H9 (cell line): ENCODE data around the gene SNCB. TPM values are rescaled to one million over a fixed set of nuclear protein-coding genes. Genes with fewer than 3 reads are reported as not detected.

Experiments
- DNase-seq: peaks from one replicate; pipeline ENCODE4 v3.0.0-alpha.2; 2017
- H2AFZ ChIP-seq: one replicate; pipeline ENCODE4 v1.6.1; 2013; ENCODE audit warnings: mild to moderate bottlenecking, low read length, control low read depth, moderate library complexity
- H2AK5ac ChIP-seq: 2 replicates; pipeline ENCODE4 v1.6.1; 2013; ENCODE audit warnings: low read length, control low read depth, mixed read lengths; ENCODE audit not compliant: insufficient read length
- H2BK120ac ChIP-seq: one replicate; pipeline ENCODE4 v1.6.1; 2013; ENCODE audit warnings: low read depth, mild to moderate bottlenecking, low read length, control low read depth, inconsistent platforms; ENCODE audit not compliant: poor library complexity, severe bottlenecking
- H2BK12ac ChIP-seq: 2 replicates; pipeline ENCODE4 v1.6.1; 2013; ENCODE audit warnings: low read length, control low read depth, mixed read lengths, low read depth; ENCODE audit not compliant: insufficient read length
- H2BK15ac ChIP-seq: 2 replicates; pipeline ENCODE4 v1.6.1; 2013; ENCODE audit warnings: low read depth, low read length, control low read depth
- H2BK20ac ChIP-seq: one replicate; pipeline ENCODE4 v1.6.1; 2013; ENCODE audit warnings: low read depth, mild to moderate bottlenecking, low read length, control low read depth, inconsistent platforms; ENCODE audit not compliant: poor library complexity, severe bottlenecking
- H2BK5ac ChIP-seq: 2 replicates; pipeline ENCODE4 v1.6.1; 2013; ENCODE audit warnings: low read length, control low read depth, mixed read lengths; ENCODE audit not compliant: insufficient read length
- H3K14ac ChIP-seq: 2 replicates; pipeline ENCODE4 v1.6.1; 2013; ENCODE audit warnings: low read length, control low read depth; ENCODE audit not compliant: insufficient read depth
- H3K18ac ChIP-seq: 2 replicates; pipeline ENCODE4 v1.6.1; 2013; ENCODE audit warnings: low read depth, mild to moderate bottlenecking, mixed read lengths, low read length, control low read depth; ENCODE audit not compliant: insufficient read length
- H3K23ac ChIP-seq: 2 replicates; pipeline ENCODE4 v1.6.1; 2013; ENCODE audit warnings: low read length, control low read depth, mixed read lengths, low read depth; ENCODE audit not compliant: insufficient read length
- H3K23me2 ChIP-seq: 2 replicates; pipeline ENCODE4 v1.6.1; 2013; ENCODE audit warnings: low read depth, mild to moderate bottlenecking, mixed read lengths, low read length, control low read depth; ENCODE audit not compliant: insufficient read length, poor library complexity, severe bottlenecking
- H3K27ac ChIP-seq: 2 replicates; pipeline ENCODE4 v1.5.1; 2013; ENCODE audit warnings: low read length, control low read depth, mixed read lengths, low read depth; ENCODE audit not compliant: insufficient read length
- H3K27me3 ChIP-seq: 2 replicates; pipeline ENCODE4 v1.6.1; 2013; ENCODE audit warnings: low read length, control low read depth, inconsistent platforms; ENCODE audit not compliant: insufficient read depth
- H3K4ac ChIP-seq: 2 replicates; pipeline ENCODE4 v1.6.1; 2013; ENCODE audit warnings: low read depth, mild to moderate bottlenecking, control low read depth, inconsistent platforms, low read length, moderate library complexity
- H3K4me1 ChIP-seq: 2 replicates; pipeline ENCODE4 v1.6.1; 2013; ENCODE audit warnings: low read length, control low read depth, inconsistent platforms; ENCODE audit not compliant: insufficient read depth
- H3K4me2 ChIP-seq: 2 replicates; pipeline ENCODE4 v1.6.1; 2013; ENCODE audit warnings: low read length, control low read depth, mixed read lengths; ENCODE audit not compliant: insufficient read length, insufficient read depth
- H3K56ac ChIP-seq: 2 replicates; pipeline ENCODE4 v1.6.1; 2013; ENCODE audit warnings: low read depth, mild to moderate bottlenecking, mixed read lengths, low read length, control low read depth; ENCODE audit not compliant: insufficient read length
- H3K79me1 ChIP-seq: 2 replicates; pipeline ENCODE4 v1.6.1; 2013; ENCODE audit warnings: low read depth, mild to moderate bottlenecking, moderate library complexity, low read length, control low read depth, inconsistent platforms; ENCODE audit not compliant: insufficient read depth, poor library complexity, severe bottlenecking
- H3K79me2 ChIP-seq: 2 replicates; pipeline ENCODE4 v1.6.1; 2013; ENCODE audit warnings: low read length, control low read depth, inconsistent platforms; ENCODE audit not compliant: insufficient read depth
- H3K9ac ChIP-seq: 2 replicates; pipeline ENCODE4 v1.6.1; 2013; ENCODE audit warnings: low read length, control low read depth, mixed read lengths; ENCODE audit not compliant: insufficient read length; ENCODE audit errors: extremely low read depth
- H3K9me3 ChIP-seq: one replicate; pipeline ENCODE4 v1.6.1; 2013; ENCODE audit warnings: low read depth, low read length, inconsistent platforms; ENCODE audit not compliant: control insufficient read depth
- H3T11ph ChIP-seq: one replicate; pipeline ENCODE4 v1.6.1; 2013; ENCODE audit warnings: mild to moderate bottlenecking, low read length, control low read depth, inconsistent platforms
- H4K20me1 ChIP-seq: one replicate; pipeline ENCODE4 v1.6.1; 2013; ENCODE audit not compliant: control insufficient read depth, insufficient read length, insufficient read depth
- H4K5ac ChIP-seq: 2 replicates; pipeline ENCODE4 v1.6.1; 2013; ENCODE audit warnings: low read depth, mild to moderate bottlenecking, mixed read lengths, low read length, control low read depth; ENCODE audit not compliant: insufficient read length
- H4K8ac ChIP-seq: replicated peaks from 2 replicates; pipeline ENCODE4 v1.6.1; 2013; ENCODE audit warnings: low read length, control low read depth, mixed read lengths, low read depth; ENCODE audit not compliant: insufficient read length
- H4K91ac ChIP-seq: 2 replicates; pipeline ENCODE4 v1.6.1; 2013; ENCODE audit warnings: low read depth, mild to moderate bottlenecking, moderate library complexity, mixed read lengths, low read length, control low read depth; ENCODE audit not compliant: insufficient read length
- H3K27ac Mint-ChIP-seq, 3 experiments: 2 replicates in 2 of 3; 3 replicates in 1 of 3; pipeline ENCODE4 v1.8.0; 2020 to 2021; ENCODE audit warnings: mixed read lengths in 3 of 3, mild to moderate bottlenecking in 1 of 3, moderate library complexity in 1 of 3
- H3K27me3 Mint-ChIP-seq: 2 replicates; pipeline ENCODE4 v1.8.0; 2021; ENCODE audit warnings: low read depth, mild to moderate bottlenecking, moderate library complexity, mixed read lengths
- H3K36me3 Mint-ChIP-seq, 3 experiments: 2 replicates in 2 of 3; 3 replicates in 1 of 3; pipeline ENCODE4 v1.8.0; 2020 to 2021; ENCODE audit warnings: low read depth in 3 of 3, mixed read lengths in 3 of 3; ENCODE audit not compliant: insufficient read depth in 1 of 3
- H3K4me1 Mint-ChIP-seq, 2 experiments: 2 replicates each; pipeline ENCODE4 v1.8.0; 2020; ENCODE audit warnings: mixed read lengths in 2 of 2
- H3K4me3 Mint-ChIP-seq, 2 experiments: 2 replicates in 1 of 2; 3 replicates in 1 of 2; pipeline ENCODE4 v1.8.0; 2020 to 2021; ENCODE audit warnings: mild to moderate bottlenecking in 2 of 2, mixed read lengths in 2 of 2, moderate library complexity in 1 of 2
- H3K9me3 Mint-ChIP-seq, 2 experiments: 2 replicates in 1 of 2; 3 replicates in 1 of 2; pipeline ENCODE4 v1.8.0; 2020; ENCODE audit warnings: mild to moderate bottlenecking in 2 of 2, mixed read lengths in 2 of 2, moderate library complexity in 1 of 2
- WGBS: extraction: QIAGEN DNeasy Blood & Tissue Kit; methylation state at CpG from one replicate; pipeline ENCODE4 v1.1.7; 2013; ENCODE audit warnings: missing lambda C conversion rate, low lambda C conversion rate, mixed read lengths; ENCODE audit not compliant: insufficient read length; ENCODE audit errors: extremely low coverage; 5-methylcytosine and 5-hydroxymethylcytosine counted together
- total RNA-seq: library from RNA; stranded (reverse); gene quantifications from 2 replicates; pipeline ENCODE4 v1.2.1, GENCODE V29; 2021
- TF ChIP-seq, protein P1 (sequence below): fragments of 200-600 bp; sonication (generic); conservative IDR thresholded peaks from 3 replicates; pipeline ENCODE4 v1.8.0; 2021; ENCODE audit warnings: antibody characterized with exemption, mild to moderate bottlenecking

The SNCB gene
- total RNA-seq, 1 experiment from 2014 or later = 3.5 TPM

- peak overlapping the region; percentile 51 to 93 (median 65); a peak in 3 of 7 replicates for H3K27ac Mint-ChIP-seq
These were observed 41.1 kb upstream of the SNCB start for GRCh38 chr5:176671399-176671798.

More at GRCh38 chr5:176671399-176671798, 41.1 kb upstream of the SNCB start:
- Histone ChIP-seq H3K56ac (no peak overlapping the region), H3K4me2 (no peak overlapping the region), H2BK120ac (no peak overlapping the region), H3K14ac (no peak overlapping the region), H4K8ac (no peak overlapping the region), H3K23ac (no peak overlapping the region), H2AK5ac (no peak overlapping the region), H3K9me3 (no peaks in the 10 kb centered on the region), H2BK15ac (no peak overlapping the region), H4K20me1 (no peaks in the 10 kb centered on the region), H3K79me1 (no peaks in the 10 kb centered on the region), H3K4me1 (peaks cover 4% of the 10 kb centered on the region; the same call in 1 of the 2 replicates), H3K18ac (no peak overlapping the region), H4K5ac (no peak overlapping the region), H2BK5ac (no peak overlapping the region), H2BK20ac (no peak overlapping the region), H3K4ac (no peak overlapping the region), H3K27me3 (no peaks in the 10 kb centered on the region), H3K23me2 (no peaks in the 10 kb centered on the region), H3T11ph (no peak overlapping the region), H3K27ac (no peak overlapping the region), H3K9ac (no peak overlapping the region), H2AFZ (no peak overlapping the region), H4K91ac (no peak overlapping the region), H3K79me2 (no peaks in the 10 kb centered on the region), H2BK12ac (no peak overlapping the region)
- no CpG with 5 or more reads among the region's 4 CpGs for WGBS
- H3K4me1 Mint-ChIP-seq = peaks cover 26 to 42% of the 10 kb centered on the region in 2 experiments
- H3K27me3 Mint-ChIP-seq = peaks cover 8% of the 10 kb centered on the region
- TF ChIP-seq, protein P1, sequence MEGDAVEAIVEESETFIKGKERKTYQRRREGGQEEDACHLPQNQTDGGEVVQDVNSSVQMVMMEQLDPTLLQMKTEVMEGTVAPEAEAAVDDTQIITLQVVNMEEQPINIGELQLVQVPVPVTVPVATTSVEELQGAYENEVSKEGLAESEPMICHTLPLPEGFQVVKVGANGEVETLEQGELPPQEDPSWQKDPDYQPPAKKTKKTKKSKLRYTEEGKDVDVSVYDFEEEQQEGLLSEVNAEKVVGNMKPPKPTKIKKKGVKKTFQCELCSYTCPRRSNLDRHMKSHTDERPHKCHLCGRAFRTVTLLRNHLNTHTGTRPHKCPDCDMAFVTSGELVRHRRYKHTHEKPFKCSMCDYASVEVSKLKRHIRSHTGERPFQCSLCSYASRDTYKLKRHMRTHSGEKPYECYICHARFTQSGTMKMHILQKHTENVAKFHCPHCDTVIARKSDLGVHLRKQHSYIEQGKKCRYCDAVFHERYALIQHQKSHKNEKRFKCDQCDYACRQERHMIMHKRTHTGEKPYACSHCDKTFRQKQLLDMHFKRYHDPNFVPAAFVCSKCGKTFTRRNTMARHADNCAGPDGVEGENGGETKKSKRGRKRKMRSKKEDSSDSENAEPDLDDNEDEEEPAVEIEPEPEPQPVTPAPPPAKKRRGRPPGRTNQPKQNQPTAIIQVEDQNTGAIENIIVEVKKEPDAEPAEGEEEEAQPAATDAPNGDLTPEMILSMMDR = no peak
- peaks cover 0 to 1% (median 0%) of the 10 kb centered on the region in 3 experiments; a peak in 2 of 7 replicates for H3K36me3 Mint-ChIP-seq
- H3K9me3 Mint-ChIP-seq = 0 out of 5 replicates have a peak, but pooled peaks cover 0 to 2% of the 10 kb centered on the region in 2 experiments
- no peak for DNase-seq
- no peak overlapping the region for H3K4me3 Mint-ChIP-seq
